Esophagus squamous epithelium (tissue), 5 donors: ENCODE results near the gene KRT16. TPM values are rescaled to one million over a fixed set of nuclear protein-coding genes. Genes with fewer than 3 reads are reported as not detected.
A peak's percentile ranks its signal among the peaks of the same experiment; 100 is the strongest.

Experiments
- DNase-seq: peaks from one replicate; lab custom pipeline; 2025; lab: John Stamatoyannopoulos, UW
- H3K27ac ChIP-seq, 4 donors: fragments of 200-600 bp; sonication (generic); one replicate each; pipeline ENCODE4 v1.5.1; 2016 to 2019; ENCODE audit warnings: mild to moderate bottlenecking in 1 of 4
- H3K27me3 ChIP-seq, 4 donors: fragments of 200-600 bp; sonication (generic); 1 replicate in 3 of 4; 2 replicates in 1 of 4; pipeline versions ENCODE4 v1.5.1 to v1.6.0; 2017 to 2021; ENCODE audit warnings: antibody characterized with exemption in 1 of 4
- H3K36me3 ChIP-seq, 3 donors: fragments of 200-600 bp; sonication (generic); one replicate each; pipeline ENCODE4 v1.5.1; 2016 to 2019
- H3K4me1 ChIP-seq, 3 donors: fragments of 200-600 bp; sonication (generic); one replicate each; pipeline ENCODE4 v1.5.1; 2017 to 2019
- H3K4me3 ChIP-seq, 4 donors: fragments of 200-600 bp; sonication (generic); 1 replicate in 3 of 4; 2 replicates in 1 of 4; pipeline ENCODE4 v1.5.1; 2016 to 2019; ENCODE audit warnings: mild to moderate bottlenecking in 2 of 4, moderate library complexity in 1 of 4
- H3K9me3 ChIP-seq, 3 donors: fragments of 200-600 bp; sonication (generic); one replicate each; pipeline ENCODE4 v1.5.1; 2016 to 2019
- CTCF ChIP-seq, 6 experiments: fragments of 450-650 bp in 4 of 6; fragments of 200-600 bp in 2 of 6; sonication (generic) in 2 of 6; IDR thresholded peaks; one replicate each; pipeline ENCODE4 v1.5.1; 2016 to 2019; ENCODE audit warnings: antibody characterized with exemption in 6 of 6, mild to moderate bottlenecking in 4 of 6, moderate library complexity in 4 of 6
- POLR2A ChIP-seq, 4 donors: fragments of 450-650 bp; IDR thresholded peaks; one replicate each; pipeline ENCODE4 v1.6.1; 2017; ENCODE audit warnings: antibody characterized with exemption in 4 of 4, mild to moderate bottlenecking in 4 of 4, moderate library complexity in 3 of 4
- WGBS, 2 donors: methylation state at CpG; one replicate each; pipeline ENCODE4 v1.1.5; 2018; 5-methylcytosine and 5-hydroxymethylcytosine counted together
- intact Hi-C: fragments of 100-400 bp; cut with DNase I; formaldehyde crosslinking; loops from one replicate; pipeline ENCODE4 v1.15.0; 2022
- total RNA-seq, 4 donors: library from RNA; depleted of rRNA; stranded (reverse); fragments of >200 nt; gene quantifications; one replicate each; pipeline ENCODE4 v1.1.0, GENCODE V29; 2016
- donor health status: DM: yes; HTN: yes; CAD: no.

Gene KRT16
- total RNA-seq, 4 donors from 2014 or later: 156 to 6,712 (median 1,275) TPM

DNA sequence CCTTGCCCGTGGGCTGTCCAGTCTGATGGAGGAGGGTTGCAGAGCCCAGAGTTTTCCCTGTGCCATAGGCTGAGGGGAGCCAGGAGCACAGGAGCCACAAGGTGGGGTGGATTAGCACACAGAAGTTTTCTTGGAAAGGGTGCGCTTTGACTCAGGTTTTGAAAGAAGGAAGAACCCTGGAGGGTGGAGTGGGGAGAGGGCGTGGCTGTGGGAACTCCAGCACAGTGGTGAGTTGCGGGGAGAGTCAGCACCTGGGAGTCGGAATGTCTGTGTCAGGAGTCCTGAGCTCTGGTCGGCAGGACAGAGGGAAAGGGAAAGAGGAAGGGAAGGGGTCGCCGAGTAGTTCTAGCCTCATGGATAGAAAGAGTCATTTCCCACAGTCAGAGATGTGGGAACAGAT lies 17.0 kb downstream of the KRT16 start:
- Histone ChIP-seq H3K27me3 (peaks cover 0 to 56% (median 0%) of the 10 kb centered on the region in 4 donors), H3K9me3 (no peaks in the 10 kb centered on the region), H3K4me3 (no peak overlapping the region), H3K27ac (no peak overlapping the region), H3K36me3 (no peaks in the 10 kb centered on the region), H3K4me1 (peaks cover 0 to 25% (median 8%) of the 10 kb centered on the region in 3 donors)
- intact Hi-C loops: no loop called here
- no peak for TF ChIP-seq POLR2A (IDR thresholded peaks at IDR 0.05)
- WGBS, 2 donors: 41 to 47% methylated on average over 5 to 8 of the region's 8 CpGs
- DNase-seq: no peak

DNA sequence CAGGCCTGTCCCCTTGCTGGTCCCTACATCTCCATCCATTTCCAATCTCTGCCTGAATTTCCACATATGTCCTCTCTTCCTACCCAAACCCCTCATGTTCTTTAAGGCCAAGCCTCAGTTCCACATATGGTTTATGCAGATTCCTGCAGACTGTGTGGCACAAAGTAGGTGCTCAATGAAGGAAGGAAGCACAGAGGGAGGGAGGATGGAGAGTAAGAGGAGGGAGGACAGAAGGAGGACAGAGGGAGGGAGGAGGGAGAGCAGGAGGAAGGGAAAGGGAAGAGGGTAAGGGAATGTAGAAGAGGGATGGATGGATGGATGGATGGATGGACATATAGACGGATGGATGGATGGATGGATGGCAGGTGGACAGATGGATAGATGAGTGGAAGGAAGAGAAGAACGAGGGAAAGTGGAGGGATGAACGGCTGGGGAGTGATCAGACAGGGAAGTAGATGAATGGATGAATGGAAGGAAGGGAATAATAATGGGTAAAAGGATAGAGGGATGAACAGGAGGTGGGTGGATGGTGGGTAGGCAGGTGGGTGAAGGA lies 18.1 kb downstream of the KRT16 start:
- DNase-seq: no peak
- peaks cover 0 to 59% (median 0%) of the 10 kb centered on the region in 4 donors for H3K27me3 ChIP-seq
- intact Hi-C loops: no loop called here
- H3K4me1 ChIP-seq: peaks cover 0 to 25% (median 8%) of the 10 kb centered on the region in 3 donors
- no peak overlapping the region for H3K27ac ChIP-seq
- 35 to 54% methylated on average over 3 of the region's 3 CpGs for WGBS, 2 donors
- TF ChIP-seq POLR2A (IDR thresholded peaks at IDR 0.05) (no peak), CTCF (IDR thresholded peaks at IDR 0.05) (no peak)
- no peaks in the 10 kb centered on the region for H3K9me3 ChIP-seq
- H3K36me3 ChIP-seq: no peaks in the 10 kb centered on the region
- H3K4me3 ChIP-seq: no peak overlapping the region

- Histone ChIP-seq H3K27ac (no peak overlapping the region), H3K4me1 (peaks cover 0 to 33% (median 8%) of the 10 kb centered on the region in 3 donors), H3K9me3 (no peaks in the 10 kb centered on the region), H3K27me3 (peaks cover 0 to 67% (median 0%) of the 10 kb centered on the region in 4 donors), H3K4me3 (no peak overlapping the region), H3K36me3 (no peaks in the 10 kb centered on the region)
- no peak for DNase-seq
- intact Hi-C loops: no loop called here
- TF ChIP-seq POLR2A (IDR thresholded peaks at IDR 0.05) (no peak), CTCF (IDR thresholded peaks at IDR 0.05) (no peak)
- WGBS, 2 donors: no CpG with 5 or more reads among the region's 8 CpGs
Measured at GRCh38 chr17:41593306-41593981, 19.1 kb downstream of the KRT16 start.

- Histone ChIP-seq H3K4me3 (no peak overlapping the region), H3K27me3 (peaks cover 0 to 72% (median 0%) of the 10 kb centered on the region in 4 donors), H3K9me3 (no peaks in the 10 kb centered on the region), H3K4me1 (peaks cover 0 to 40% (median 10%) of the 10 kb centered on the region in 3 donors), H3K36me3 (no peaks in the 10 kb centered on the region), H3K27ac (no peak overlapping the region)
- DNase-seq: no peak
- 40 to 50% methylated on average over 1 to 7 of the region's 12 CpGs for WGBS, 2 donors
- no peak for TF ChIP-seq CTCF (IDR thresholded peaks at IDR 0.05)
- TF ChIP-seq POLR2A (IDR thresholded peaks at IDR 0.05): no peak
- intact Hi-C loops: no loop called here
Measured at GRCh38 chr17:41592601-41593305, 19.8 kb downstream of the KRT16 start.

- Histone ChIP-seq H3K36me3 (no peaks in the 10 kb centered on the region), H3K4me1 (peaks cover 0 to 50% (median 8%) of the 10 kb centered on the region in 3 donors), H3K9me3 (no peaks in the 10 kb centered on the region), H3K27me3 (peaks cover 0 to 75% (median 0%) of the 10 kb centered on the region in 4 donors), H3K4me3 (no peak overlapping the region), H3K27ac (no peak overlapping the region)
- peak in 1 of 6 experiments; percentile 35 for TF ChIP-seq CTCF (IDR thresholded peaks at IDR 0.05)
- no peak for TF ChIP-seq POLR2A (IDR thresholded peaks at IDR 0.05)
- intact Hi-C loops: no loop called here
- WGBS, 2 donors: 31 to 54% methylated on average over 2 to 3 of the region's 3 CpGs
- no peak for DNase-seq
Measured at GRCh38 chr17:41589301-41589700, 23.3 kb downstream of the KRT16 start.
